Parathyroid adenoma (tissue), 2 donors: ENCODE results near the gene TGFBR2.

Source experiments
- H2AFZ ChIP-seq: fragments of 300-600 bp; sonication (generic); one replicate; pipeline ENCODE4 v1.7.0; 2017; ENCODE audit warnings: antibody characterized with exemption, mild to moderate bottlenecking
- H3K27ac ChIP-seq: fragments of 300-600 bp; sonication (generic); one replicate; pipeline ENCODE4 v1.7.0; 2017
- H3K27me3 ChIP-seq: fragments of 300-600 bp; sonication (generic); one replicate; pipeline ENCODE4 v1.7.0; 2017; ENCODE audit warnings: low read length; ENCODE audit not compliant: control insufficient read depth, insufficient read depth
- H3K36me3 ChIP-seq: fragments of 300-600 bp; sonication (generic); one replicate; pipeline ENCODE4 v1.7.0; 2017; ENCODE audit warnings: low read length; ENCODE audit not compliant: control insufficient read depth, insufficient read depth
- H3K4me1 ChIP-seq: fragments of 300-600 bp; sonication (generic); one replicate; pipeline ENCODE4 v1.7.0; 2017; ENCODE audit warnings: control low read depth
- H3K4me2 ChIP-seq: fragments of 300-600 bp; sonication (generic); one replicate; pipeline ENCODE4 v1.7.0; 2017; ENCODE audit warnings: low read length
- H3K4me3 ChIP-seq: fragments of 300-600 bp; sonication (generic); one replicate; pipeline ENCODE4 v1.7.0; 2017; ENCODE audit warnings: low read depth, low read length
- H3K79me2 ChIP-seq: fragments of 300-600 bp; sonication (generic); one replicate; pipeline ENCODE4 v1.7.0; 2017; ENCODE audit warnings: control low read depth
- H3K9ac ChIP-seq: fragments of 300-600 bp; sonication (generic); one replicate; pipeline ENCODE4 v1.7.0; 2017; ENCODE audit warnings: mild to moderate bottlenecking
- H3K9me3 ChIP-seq: fragments of 300-600 bp; sonication (generic); one replicate; pipeline ENCODE4 v1.7.0; 2017; ENCODE audit warnings: low read length; ENCODE audit not compliant: control insufficient read depth
- TF ChIP-seq, protein P1 (sequence below): fragments of 300-600 bp; sonication (generic); IDR thresholded peaks from one replicate; pipeline ENCODE4 v1.7.0; 2017; ENCODE audit warnings: antibody characterized with exemption, mild to moderate bottlenecking
- donor health status: primary hyperparathyroidism.

TGFBR2 gene

GRCh38 chr3:30586806-30587486 lies 19.5 kb upstream of the TGFBR2 start:
- Histone ChIP-seq H3K79me2 (no peaks in the 10 kb centered on the region), H3K9me3 (no peaks in the 10 kb centered on the region), H3K36me3 (no peaks in the 10 kb centered on the region), H3K27me3 (no peaks in the 10 kb centered on the region), H3K4me1 (no peaks in the 10 kb centered on the region), H2AFZ (no peak overlapping the region), H3K9ac (no peak overlapping the region), H3K27ac (no peak overlapping the region), H3K4me2 (no peak overlapping the region), H3K4me3 (no peak overlapping the region)
- TF ChIP-seq, protein P1, sequence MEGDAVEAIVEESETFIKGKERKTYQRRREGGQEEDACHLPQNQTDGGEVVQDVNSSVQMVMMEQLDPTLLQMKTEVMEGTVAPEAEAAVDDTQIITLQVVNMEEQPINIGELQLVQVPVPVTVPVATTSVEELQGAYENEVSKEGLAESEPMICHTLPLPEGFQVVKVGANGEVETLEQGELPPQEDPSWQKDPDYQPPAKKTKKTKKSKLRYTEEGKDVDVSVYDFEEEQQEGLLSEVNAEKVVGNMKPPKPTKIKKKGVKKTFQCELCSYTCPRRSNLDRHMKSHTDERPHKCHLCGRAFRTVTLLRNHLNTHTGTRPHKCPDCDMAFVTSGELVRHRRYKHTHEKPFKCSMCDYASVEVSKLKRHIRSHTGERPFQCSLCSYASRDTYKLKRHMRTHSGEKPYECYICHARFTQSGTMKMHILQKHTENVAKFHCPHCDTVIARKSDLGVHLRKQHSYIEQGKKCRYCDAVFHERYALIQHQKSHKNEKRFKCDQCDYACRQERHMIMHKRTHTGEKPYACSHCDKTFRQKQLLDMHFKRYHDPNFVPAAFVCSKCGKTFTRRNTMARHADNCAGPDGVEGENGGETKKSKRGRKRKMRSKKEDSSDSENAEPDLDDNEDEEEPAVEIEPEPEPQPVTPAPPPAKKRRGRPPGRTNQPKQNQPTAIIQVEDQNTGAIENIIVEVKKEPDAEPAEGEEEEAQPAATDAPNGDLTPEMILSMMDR: no peak

DNA sequence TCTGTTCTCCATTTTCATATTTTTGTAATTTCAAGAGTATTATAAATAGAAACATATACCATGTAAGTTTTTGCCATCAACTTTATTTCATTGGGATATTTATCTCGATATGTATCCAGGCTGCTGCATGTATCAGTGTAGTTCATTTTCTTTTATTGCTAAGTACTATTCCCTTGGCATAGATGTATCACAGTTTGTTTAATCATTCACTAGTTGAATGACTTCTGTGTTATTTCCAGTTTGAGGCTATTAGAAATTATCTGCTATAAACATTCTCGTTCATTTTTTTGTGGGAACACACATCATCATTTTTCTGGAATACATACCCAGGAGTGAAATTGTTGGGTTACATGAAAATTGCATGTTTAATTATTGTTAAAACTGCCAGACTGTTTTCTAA lies 18.5 kb upstream of the TGFBR2 start:
- H3K9ac ChIP-seq: no peak overlapping the region
- no peaks in the 10 kb centered on the region for H3K4me1 ChIP-seq
- no peak overlapping the region for H3K27ac ChIP-seq
- H3K4me2 ChIP-seq: no peak overlapping the region
- H3K4me3 ChIP-seq: no peak overlapping the region
- no peaks in the 10 kb centered on the region for H3K79me2 ChIP-seq
- no peaks in the 10 kb centered on the region for H3K36me3 ChIP-seq
- H3K27me3 ChIP-seq: no peaks in the 10 kb centered on the region
- TF ChIP-seq, protein P1: no peak
- no peak overlapping the region for H2AFZ ChIP-seq
- no peaks in the 10 kb centered on the region for H3K9me3 ChIP-seq

GRCh38 chr3:30596152-30596551 lies 10.2 kb upstream of the TGFBR2 start:
- TF ChIP-seq, protein P1: no peak
- no peak overlapping the region for H2AFZ ChIP-seq
- H3K9ac ChIP-seq: no peak overlapping the region
- H3K36me3 ChIP-seq: no peaks in the 10 kb centered on the region
- H3K9me3 ChIP-seq: no peaks in the 10 kb centered on the region
- no peaks in the 10 kb centered on the region for H3K79me2 ChIP-seq
- H3K4me1 ChIP-seq: no peaks in the 10 kb centered on the region
- H3K27me3 ChIP-seq: no peaks in the 10 kb centered on the region
- H3K4me3 ChIP-seq: no peak overlapping the region
- no peak overlapping the region for H3K4me2 ChIP-seq
- no peak overlapping the region for H3K27ac ChIP-seq

- Histone ChIP-seq H3K27me3 (no peaks in the 10 kb centered on the region), H3K4me3 (no peak overlapping the region), H3K79me2 (no peaks in the 10 kb centered on the region), H3K27ac (no peak overlapping the region), H3K4me1 (no peaks in the 10 kb centered on the region), H3K9me3 (no peaks in the 10 kb centered on the region), H3K36me3 (no peaks in the 10 kb centered on the region), H3K9ac (no peak overlapping the region), H2AFZ (no peak overlapping the region), H3K4me2 (no peak overlapping the region)
- TF ChIP-seq, protein P1: no peak
Measured at GRCh38 chr3:30597131-30597768, 9.2 kb upstream of the TGFBR2 start.

DNA sequence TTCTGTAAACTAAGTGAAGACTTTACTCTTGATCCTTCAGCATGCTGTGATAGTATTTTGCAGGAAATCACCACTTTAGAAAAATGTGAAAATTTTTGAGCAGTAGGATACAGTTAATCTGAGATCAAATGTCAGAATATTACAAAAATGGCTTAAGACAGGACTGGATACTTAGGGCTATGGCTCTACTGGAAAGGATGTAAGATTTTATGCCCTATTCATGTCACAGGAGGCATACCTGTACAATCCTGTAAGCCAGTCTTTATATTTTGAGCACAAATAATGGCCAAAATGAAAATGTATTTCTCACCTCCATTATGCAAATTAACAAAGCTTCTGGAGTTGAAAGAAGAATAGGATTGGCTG lies 8.6 kb upstream of the TGFBR2 start:
- no peaks in the 10 kb centered on the region for H3K79me2 ChIP-seq
- H3K27me3 ChIP-seq: no peaks in the 10 kb centered on the region
- TF ChIP-seq, protein P1: no peak
- H3K36me3 ChIP-seq: no peaks in the 10 kb centered on the region
- H3K9ac ChIP-seq: no peak overlapping the region
- no peak overlapping the region for H3K4me3 ChIP-seq
- H3K9me3 ChIP-seq: no peaks in the 10 kb centered on the region
- H2AFZ ChIP-seq: no peak overlapping the region
- H3K27ac ChIP-seq: no peak overlapping the region
- H3K4me2 ChIP-seq: no peak overlapping the region
- H3K4me1 ChIP-seq: no peaks in the 10 kb centered on the region
